Peyer's patch (tissue), 4 donors: ENCODE measurements around the gene FAM180B. TPM values are rescaled to one million over a fixed set of nuclear protein-coding genes. Genes with fewer than 3 reads are reported as not detected.

Experiments
- DNase-seq, 3 donors: peaks; one replicate each; pipeline ENCODE4 v3.0.0-alpha.2; 2017 to 2019
- H3K27ac ChIP-seq, 4 donors: fragments of 200-600 bp; sonication (generic); one replicate each; pipeline ENCODE4 v1.5.1; 2016 to 2019
- H3K27me3 ChIP-seq, 2 donors: fragments of 200-600 bp; sonication (generic); one replicate each; pipeline ENCODE4 v1.5.1; 2019
- H3K36me3 ChIP-seq, 3 donors: fragments of 200-600 bp; sonication (generic); one replicate each; pipeline ENCODE4 v1.5.1; 2016 to 2019
- H3K4me1 ChIP-seq, 4 donors: fragments of 200-600 bp; sonication (generic); one replicate each; pipeline ENCODE4 v1.5.1; 2016 to 2019
- H3K4me3 ChIP-seq, 4 donors: fragments of 200-600 bp; sonication (generic); 1 replicate in 3 of 4; 2 replicates in 1 of 4; pipeline ENCODE4 v1.5.1; 2016 to 2019; ENCODE audit warnings: mild to moderate bottlenecking in 1 of 4
- H3K9me3 ChIP-seq, 4 donors: fragments of 200-600 bp; sonication (generic); one replicate each; pipeline ENCODE4 v1.5.1; 2016 to 2019; ENCODE audit warnings: mild to moderate bottlenecking in 1 of 4
- CTCF ChIP-seq, 6 experiments: fragments of 450-650 bp in 4 of 6; fragments of 200-600 bp in 2 of 6; sonication (generic) in 1 of 6; IDR thresholded peaks; one replicate each; pipeline ENCODE4 v1.5.1; 2017 to 2019; ENCODE audit warnings: antibody characterized with exemption in 6 of 6, mild to moderate bottlenecking in 3 of 6, moderate library complexity in 1 of 6
- POLR2A ChIP-seq, 2 donors: fragments of 450-650 bp; IDR thresholded peaks; one replicate each; pipeline ENCODE4 v1.5.1; 2017; ENCODE audit warnings: antibody characterized with exemption in 2 of 2, mild to moderate bottlenecking in 2 of 2, moderate library complexity in 2 of 2
- total RNA-seq, 4 donors: library from RNA; depleted of rRNA; stranded (reverse); fragments of >200 nt; gene quantifications; one replicate each; pipeline ENCODE4 v1.1.0, GENCODE V29; 2016

The FAM180B gene
- total RNA-seq, 4 donors from 2014 or later: not detected

GRCh38 chr11:47616726-47617416 lies 30.4 kb downstream of the FAM180B start:
- Histone ChIP-seq H3K27ac (no peak overlapping the region), H3K36me3 (peaks cover 0 to 56% (median 0%) of the 10 kb centered on the region in 3 donors), H3K4me1 (no peaks in the 10 kb centered on the region), H3K4me3 (no peak overlapping the region), H3K9me3 (no peaks in the 10 kb centered on the region), H3K27me3 (no peaks in the 10 kb centered on the region)
- peak in 1 of 3 donors; percentile 54 for DNase-seq
- TF ChIP-seq CTCF (IDR thresholded peaks at IDR 0.05) (peak in 5 of 6 experiments; percentile 30 to 55 (median 44)), POLR2A (IDR thresholded peaks at IDR 0.05) (no peak)

- no peak for DNase-seq
- TF ChIP-seq POLR2A (IDR thresholded peaks at IDR 0.05): no peak
- no peak for TF ChIP-seq CTCF (IDR thresholded peaks at IDR 0.05)
- H3K4me3 ChIP-seq: no peak overlapping the region
- H3K4me1 ChIP-seq: no peaks in the 10 kb centered on the region
- H3K27me3 ChIP-seq: no peaks in the 10 kb centered on the region
- no peaks in the 10 kb centered on the region for H3K9me3 ChIP-seq
- H3K27ac ChIP-seq: no peak overlapping the region
- H3K36me3 ChIP-seq: peaks cover 0 to 61% (median 0%) of the 10 kb centered on the region in 3 donors
Observed at GRCh38 chr11:47617417-47617809, 30.9 kb downstream of the FAM180B start.

GRCh38 chr11:47620836-47621378 lies 34.4 kb downstream of the FAM180B start:
- H3K9me3 ChIP-seq: no peaks in the 10 kb centered on the region
- no peaks in the 10 kb centered on the region for H3K27me3 ChIP-seq
- no peak overlapping the region for H3K27ac ChIP-seq
- H3K4me3 ChIP-seq: no peak overlapping the region
- H3K4me1 ChIP-seq: no peaks in the 10 kb centered on the region
- H3K36me3 ChIP-seq: peaks cover 0 to 96% (median 0%) of the 10 kb centered on the region in 3 donors
- TF ChIP-seq POLR2A (IDR thresholded peaks at IDR 0.05) (no peak), CTCF (IDR thresholded peaks at IDR 0.05) (no peak)
- DNase-seq: no peak

GRCh38 chr11:47626234-47626633 lies 39.8 kb downstream of the FAM180B start:
- no peak for DNase-seq
- TF ChIP-seq POLR2A (IDR thresholded peaks at IDR 0.05): no peak
- no peak for TF ChIP-seq CTCF (IDR thresholded peaks at IDR 0.05)
- H3K4me3 ChIP-seq: no peak overlapping the region
- no peaks in the 10 kb centered on the region for H3K9me3 ChIP-seq
- H3K27ac ChIP-seq: no peak overlapping the region
- H3K36me3 ChIP-seq: peaks cover 0 to 100% (median 0%) of the 10 kb centered on the region in 3 donors
- no peaks in the 10 kb centered on the region for H3K27me3 ChIP-seq
- H3K4me1 ChIP-seq: no peaks in the 10 kb centered on the region

GRCh38 chr11:47628026-47628425 lies 41.5 kb downstream of the FAM180B start:
- no peak for DNase-seq
- Histone ChIP-seq H3K4me1 (no peaks in the 10 kb centered on the region), H3K4me3 (no peak overlapping the region), H3K27ac (no peak overlapping the region), H3K36me3 (peaks cover 0 to 92% (median 0%) of the 10 kb centered on the region in 3 donors), H3K27me3 (no peaks in the 10 kb centered on the region), H3K9me3 (no peaks in the 10 kb centered on the region)
- no peak for TF ChIP-seq CTCF (IDR thresholded peaks at IDR 0.05)
- TF ChIP-seq POLR2A (IDR thresholded peaks at IDR 0.05): no peak
